Stimulated activated CD4-positive, alpha-beta T cell treated with anti-CD3 and anti-CD28 coated beads, Interleukin-12 subunit alpha, Interleukin-12 subunit beta, amount 100 ng/mL, for 4 hours (primary cell): Measurements from ENCODE around the gene HIPK4.
"Not testable (repeated sequence)": the region's sequence is repeated elsewhere in the genome, so short reads cannot be mapped to it uniquely, and the experiment has no call there.

ENCODE experiments used
- DNase-seq: peaks from one replicate; pipeline ENCODE4 v3.0.0-alpha.2; 2020

Gene HIPK4

DNA sequence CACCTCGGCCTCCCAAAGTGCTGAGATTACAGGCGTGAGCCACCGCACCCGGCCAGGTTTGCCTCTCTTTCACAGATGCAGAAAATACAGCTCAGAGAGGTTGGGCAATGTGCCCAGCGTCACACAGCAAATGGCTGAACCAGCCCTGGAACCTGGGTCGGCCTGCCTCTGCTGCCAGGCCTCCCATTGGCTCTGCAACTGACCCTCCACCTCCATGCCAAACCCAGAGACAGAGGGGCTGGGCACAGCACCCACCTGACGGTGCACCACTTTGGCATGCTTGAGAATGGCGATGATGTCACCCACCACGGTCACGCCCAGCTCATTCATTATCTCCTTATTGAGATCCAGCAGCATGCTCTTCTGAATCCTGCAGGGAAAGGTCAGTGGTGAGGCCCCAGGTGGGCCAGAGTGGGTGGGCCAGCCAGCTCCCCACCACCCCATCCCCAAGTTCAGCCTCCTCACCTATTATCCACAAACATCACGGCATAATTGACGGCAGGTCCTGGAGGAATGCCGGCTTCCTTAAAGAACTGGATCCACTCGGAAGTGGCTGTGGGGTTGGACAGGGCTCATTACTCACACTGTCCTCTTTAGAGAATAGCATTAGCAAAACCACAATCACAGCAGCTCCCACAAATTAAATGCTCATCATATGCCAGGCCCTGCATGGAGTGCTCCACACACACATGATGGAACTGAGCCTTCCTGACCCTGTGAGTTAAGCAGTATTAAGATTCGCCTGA lies 54.0 kb downstream of the HIPK4 start:
- no peak for DNase-seq

DNA sequence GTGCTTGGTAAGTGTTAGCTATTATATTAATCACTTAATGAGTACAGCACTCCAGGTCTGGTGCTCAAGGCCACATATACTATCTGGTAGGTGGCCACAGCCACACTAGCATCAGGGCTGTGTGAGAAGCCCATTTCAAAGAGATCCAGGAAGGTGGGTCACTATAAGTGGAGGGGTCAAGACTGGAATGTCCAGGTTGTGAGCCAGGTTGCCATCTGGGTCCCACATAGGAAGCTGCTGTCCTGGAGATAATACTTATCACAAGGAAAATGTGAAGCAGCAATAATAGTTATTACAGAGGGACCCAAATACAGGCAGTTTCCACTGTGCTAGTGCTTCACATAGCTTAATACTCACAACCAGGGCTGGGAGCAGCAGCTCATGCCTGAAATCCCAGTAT lies 54.9 kb downstream of the HIPK4 start:
- no peak for DNase-seq

DNA sequence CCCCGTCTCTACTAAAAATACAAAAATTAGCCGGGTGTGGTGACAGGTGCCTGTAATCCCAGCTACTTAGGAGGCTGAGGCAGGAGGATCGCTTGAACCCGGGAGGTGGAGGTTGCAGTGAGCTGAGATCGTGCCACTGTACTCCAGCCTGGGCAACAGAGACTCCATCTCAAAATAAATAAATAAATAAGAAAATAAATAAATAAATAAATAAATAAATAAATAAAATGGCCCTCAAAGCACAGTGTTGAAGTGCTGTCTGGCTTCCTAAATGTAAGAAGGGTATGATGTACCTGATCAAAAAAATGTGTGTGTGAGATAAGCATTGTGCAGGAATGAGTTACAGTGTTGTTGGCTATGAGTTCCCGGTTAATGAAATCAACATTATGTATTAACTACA lies 56.9 kb downstream of the HIPK4 start:
- DNase-seq = not testable (repeated sequence)

DNA sequence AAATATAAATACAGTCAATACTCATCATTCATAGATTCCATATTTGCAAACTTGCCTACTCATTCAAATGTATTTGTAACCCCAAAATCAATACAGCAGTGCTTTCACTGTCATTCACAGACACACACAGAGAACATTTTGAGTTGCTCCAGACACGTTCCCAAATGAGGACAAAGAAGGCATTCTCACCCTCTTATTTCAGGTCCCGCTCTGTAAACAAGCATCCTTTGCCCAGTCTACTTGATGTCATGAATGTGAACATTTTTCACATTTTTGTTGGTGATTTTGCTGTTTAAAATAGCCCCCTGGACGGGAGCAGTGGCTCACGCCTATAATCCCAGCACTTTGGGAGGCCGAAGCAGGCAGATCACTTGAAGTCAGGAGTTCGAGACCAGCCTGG lies 57.3 kb downstream of the HIPK4 start:
- DNase-seq = no peak

DNA sequence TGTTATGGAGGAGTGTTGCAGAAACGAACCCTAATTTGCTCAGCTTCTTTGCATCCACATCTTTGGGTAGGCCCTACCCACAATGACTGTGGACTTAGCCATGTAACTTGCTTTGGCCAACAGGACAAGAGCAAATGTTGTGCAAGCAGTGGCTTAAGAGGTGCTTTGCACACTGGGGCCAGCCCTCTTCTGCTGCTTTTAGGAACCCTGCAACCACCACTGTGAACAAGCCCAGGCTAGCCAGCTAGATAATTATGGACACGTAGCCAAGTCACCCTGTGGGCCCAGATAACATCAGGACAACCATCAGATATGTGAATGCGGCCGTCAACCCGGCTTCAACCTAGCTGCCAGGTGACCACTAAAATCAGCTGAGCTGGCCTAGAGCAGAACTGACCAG lies 58.9 kb downstream of the HIPK4 start:
- no peak for DNase-seq
